DOHH2 (cell line): ENCODE results near the gene DCUN1D1.
A peak's percentile ranks its signal among the peaks of the same experiment; 100 is the strongest.
"Not testable (repeated sequence)": the region's sequence is repeated elsewhere in the genome, so short reads cannot be mapped to it uniquely, and the experiment has no call there.

Experiments
- H3F3A ChIP-seq: fragments of 200-600 bp; sonication (generic), shearing (Covaris generic); 2 replicates; pipeline ENCODE4 v1.6.0; 2016; ENCODE audit warnings: antibody characterized with exemption, mild to moderate bottlenecking; ENCODE audit not compliant: control insufficient read depth, insufficient read depth
- H3K27ac ChIP-seq: fragments of 200-600 bp; sonication (generic); 2 replicates; pipeline ENCODE4 v1.5.1; 2014; ENCODE audit warnings: low read depth, mild to moderate bottlenecking, low read length, moderate library complexity
- H3K27me3 ChIP-seq: fragments of 200-600 bp; sonication (generic); 2 replicates; pipeline ENCODE4 v1.6.1; 2014; ENCODE audit warnings: mild to moderate bottlenecking, low read length, mixed read lengths; ENCODE audit not compliant: control insufficient read depth
- H3K36me3 ChIP-seq: fragments of 200-600 bp; sonication (generic); 2 replicates; pipeline ENCODE4 v1.6.1; 2014; ENCODE audit warnings: mild to moderate bottlenecking, low read length, moderate library complexity, mixed read lengths; ENCODE audit not compliant: control insufficient read depth
- H3K4me1 ChIP-seq: fragments of 200-600 bp; sonication (generic); 2 replicates; pipeline ENCODE4 v1.6.1; 2014; ENCODE audit warnings: mild to moderate bottlenecking, low read length, mixed read lengths; ENCODE audit not compliant: control insufficient read depth
- H3K4me2 ChIP-seq: fragments of 200-600 bp; sonication (generic); 2 replicates; pipeline ENCODE4 v1.6.0; 2014; ENCODE audit warnings: mild to moderate bottlenecking, low read length, moderate library complexity
- H3K4me3 ChIP-seq: fragments of 200-600 bp; sonication (generic); 2 replicates; pipeline ENCODE4 v1.5.1; 2014; ENCODE audit warnings: mild to moderate bottlenecking, low read length, mixed read lengths
- H3K79me2 ChIP-seq: fragments of 200-600 bp; sonication (generic); 2 replicates; pipeline ENCODE4 v1.6.1; 2014; ENCODE audit warnings: mild to moderate bottlenecking, low read length, mixed read lengths; ENCODE audit not compliant: control insufficient read depth
- H3K9me2 ChIP-seq: fragments of 200-600 bp; sonication (generic); replicated peaks from 2 replicates; pipeline ENCODE4 v1.6.1; 2014; ENCODE audit warnings: mild to moderate bottlenecking, low read length, mixed read lengths; ENCODE audit not compliant: control insufficient read depth
- H3K9me3 ChIP-seq: fragments of 200-600 bp; sonication (generic); 2 replicates; pipeline ENCODE4 v1.6.1; 2014; ENCODE audit warnings: antibody characterized with exemption, low read length, mixed read lengths; ENCODE audit not compliant: control insufficient read depth, insufficient read depth
- H4K20me1 ChIP-seq: fragments of 200-600 bp; sonication (generic); 2 replicates; pipeline ENCODE4 v1.6.0; 2014; ENCODE audit warnings: low read depth, mild to moderate bottlenecking, antibody characterized with exemption, low read length, moderate library complexity; ENCODE audit not compliant: control insufficient read depth, insufficient read depth
- EZH2phosphoT487 ChIP-seq: fragments of 200-600 bp; sonication (generic); IDR thresholded peaks from 2 replicates; pipeline ENCODE4 v1.6.1; 2017; ENCODE audit warnings: borderline replicate concordance, mild to moderate bottlenecking, antibody characterized with exemption, low read length, moderate library complexity, mixed read lengths
- TF ChIP-seq, protein P1 (sequence below): fragments of 200-600 bp; sonication (generic); IDR thresholded peaks from one replicate; pipeline ENCODE4 v1.5.1; 2014; ENCODE audit warnings: antibody characterized with exemption, mild to moderate bottlenecking, low read depth, low read length; ENCODE audit not compliant: poor library complexity, severe bottlenecking

The DCUN1D1 gene

GRCh38 chr3:183006396-183007002 lies 26.2 kb upstream of the DCUN1D1 start:
- H3K4me3 ChIP-seq = no peak overlapping the region
- TF ChIP-seq EZH2phosphoT487 = no peak
- H3K79me2 ChIP-seq = no peaks in the 10 kb centered on the region
- no peaks in the 10 kb centered on the region for H3K27me3 ChIP-seq
- H3K4me1 ChIP-seq = no peaks in the 10 kb centered on the region
- H4K20me1 ChIP-seq = no peaks in the 10 kb centered on the region
- no peaks in the 10 kb centered on the region for H3K9me2 ChIP-seq
- H3F3A ChIP-seq = no peaks in the 10 kb centered on the region
- no peaks in the 10 kb centered on the region for H3K9me3 ChIP-seq
- H3K27ac ChIP-seq = no peak overlapping the region
- H3K36me3 ChIP-seq = no peaks in the 10 kb centered on the region
- H3K4me2 ChIP-seq = no peak overlapping the region

DNA sequence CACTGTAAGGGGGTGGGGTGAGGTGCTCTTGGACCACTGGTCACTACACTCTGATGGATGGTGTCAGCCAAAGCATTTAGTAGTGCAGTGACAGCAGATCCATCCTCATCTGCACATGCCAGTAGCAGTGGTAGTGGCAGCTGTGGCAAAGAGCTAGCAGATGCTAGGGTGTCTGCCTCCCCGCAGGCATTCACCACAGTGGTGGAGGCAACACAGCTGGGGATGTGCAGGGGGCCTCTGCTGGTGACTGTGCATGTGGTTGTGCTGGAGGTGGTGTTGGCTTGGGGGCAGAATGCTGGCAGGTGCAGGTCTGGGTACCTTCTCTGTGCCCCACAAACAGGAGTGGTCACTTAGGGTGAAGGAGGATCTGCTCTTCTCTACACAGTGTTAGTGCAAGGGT lies 19.4 kb upstream of the DCUN1D1 start:
- Histone ChIP-seq H3K79me2 (no peaks in the 10 kb centered on the region), H4K20me1 (no peaks in the 10 kb centered on the region)

GRCh38 chr3:182993486-182994201 lies 13.3 kb upstream of the DCUN1D1 start:
- Histone ChIP-seq H3K4me2 (peak overlapping the region; percentile 27), H3K4me1 (peaks cover 12% of the 10 kb centered on the region)
- H3K4me3 ChIP-seq, H3K27ac ChIP-seq, H3K9me2 ChIP-seq, H3K27me3 ChIP-seq, H4K20me1 ChIP-seq, H3F3A ChIP-seq, H3K79me2 ChIP-seq, H3K36me3 ChIP-seq, H3K9me3 ChIP-seq: not testable (repeated sequence)

More for the DNA sequence above, 19.4 kb upstream of the DCUN1D1 start:
- no peaks in the 10 kb centered on the region for H3K4me1 ChIP-seq
- no peaks in the 10 kb centered on the region for H3K27me3 ChIP-seq
- H3K36me3 ChIP-seq = no peaks in the 10 kb centered on the region
- no peaks in the 10 kb centered on the region for H3F3A ChIP-seq
- TF ChIP-seq, protein P1, sequence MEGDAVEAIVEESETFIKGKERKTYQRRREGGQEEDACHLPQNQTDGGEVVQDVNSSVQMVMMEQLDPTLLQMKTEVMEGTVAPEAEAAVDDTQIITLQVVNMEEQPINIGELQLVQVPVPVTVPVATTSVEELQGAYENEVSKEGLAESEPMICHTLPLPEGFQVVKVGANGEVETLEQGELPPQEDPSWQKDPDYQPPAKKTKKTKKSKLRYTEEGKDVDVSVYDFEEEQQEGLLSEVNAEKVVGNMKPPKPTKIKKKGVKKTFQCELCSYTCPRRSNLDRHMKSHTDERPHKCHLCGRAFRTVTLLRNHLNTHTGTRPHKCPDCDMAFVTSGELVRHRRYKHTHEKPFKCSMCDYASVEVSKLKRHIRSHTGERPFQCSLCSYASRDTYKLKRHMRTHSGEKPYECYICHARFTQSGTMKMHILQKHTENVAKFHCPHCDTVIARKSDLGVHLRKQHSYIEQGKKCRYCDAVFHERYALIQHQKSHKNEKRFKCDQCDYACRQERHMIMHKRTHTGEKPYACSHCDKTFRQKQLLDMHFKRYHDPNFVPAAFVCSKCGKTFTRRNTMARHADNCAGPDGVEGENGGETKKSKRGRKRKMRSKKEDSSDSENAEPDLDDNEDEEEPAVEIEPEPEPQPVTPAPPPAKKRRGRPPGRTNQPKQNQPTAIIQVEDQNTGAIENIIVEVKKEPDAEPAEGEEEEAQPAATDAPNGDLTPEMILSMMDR = no peak
- no peak for TF ChIP-seq EZH2phosphoT487
- H3K9me2 ChIP-seq = no peaks in the 10 kb centered on the region
- H3K9me3 ChIP-seq = no peaks in the 10 kb centered on the region
- no peak overlapping the region for H3K4me2 ChIP-seq
- no peak overlapping the region for H3K27ac ChIP-seq
- H3K4me3 ChIP-seq = no peak overlapping the region

- Histone ChIP-seq H3K4me2 (no peak overlapping the region), H3K79me2 (no peaks in the 10 kb centered on the region)
Observed at GRCh38 chr3:182989566-182989965, 9.2 kb upstream of the DCUN1D1 start.

More at GRCh38 chr3:182989566-182989965, 9.2 kb upstream of the DCUN1D1 start:
- Histone ChIP-seq H3K9me3 (no peaks in the 10 kb centered on the region), H3K27me3 (no peaks in the 10 kb centered on the region), H4K20me1 (no peaks in the 10 kb centered on the region), H3F3A (0 out of 2 replicates have a peak, but pooled peaks cover 2% of the 10 kb centered on the region), H3K4me1 (peaks cover 12% of the 10 kb centered on the region), H3K4me3 (no peak overlapping the region), H3K27ac (no peak overlapping the region), H3K36me3 (no peaks in the 10 kb centered on the region), H3K9me2 (no peaks in the 10 kb centered on the region)
- TF ChIP-seq EZH2phosphoT487 = no peak
- TF ChIP-seq, protein P1 = no peak
